Thyroid gland (tissue), 4 donors: Measurements from ENCODE around the gene CPE. TPM values are rescaled to one million over a fixed set of nuclear protein-coding genes. Genes with fewer than 3 reads are reported as not detected.

ENCODE experiments used
- DNase-seq, 2 donors: peaks; one replicate each; pipeline ENCODE4 v3.0.0-alpha.2; 2019
- H3K27ac ChIP-seq, 3 donors: fragments of 200-600 bp; sonication (generic); 1 replicate in 2 of 3; 2 replicates in 1 of 3; pipeline ENCODE4 v1.5.1; 2016 to 2019; ENCODE audit warnings: mild to moderate bottlenecking in 1 of 3, moderate library complexity in 1 of 3
- H3K27me3 ChIP-seq: fragments of 200-600 bp; sonication (generic); one replicate; pipeline ENCODE4 v1.5.1; 2019
- H3K36me3 ChIP-seq, 2 donors: fragments of 200-600 bp; sonication (generic); one replicate each; pipeline ENCODE4 v1.5.1; 2016 to 2019
- H3K4me1 ChIP-seq, 2 donors: fragments of 200-600 bp; sonication (generic); one replicate each; pipeline ENCODE4 v1.5.1; 2017 to 2019
- H3K4me3 ChIP-seq, 3 donors: fragments of 200-600 bp; sonication (generic); replicated peaks in 1 of 3; 1 replicate in 2 of 3; 2 replicates in 1 of 3; pipeline ENCODE4 v1.5.1; 2016; ENCODE audit warnings: mild to moderate bottlenecking in 1 of 3
- H3K9me3 ChIP-seq: fragments of 200-600 bp; sonication (generic); one replicate; pipeline ENCODE4 v1.5.1; 2017
- POLR2A ChIP-seq, 2 donors: fragments of 450-650 bp; IDR thresholded peaks; one replicate each; pipeline ENCODE4 v1.6.1; 2017; ENCODE audit warnings: antibody characterized with exemption in 2 of 2, mild to moderate bottlenecking in 2 of 2, moderate library complexity in 1 of 2
- WGBS, 2 donors: methylation state at CpG; one replicate each; pipeline ENCODE4 v1.1.5; 2017; 5-methylcytosine and 5-hydroxymethylcytosine counted together
- intact Hi-C: fragments of 100-400 bp; cut with DNase I; formaldehyde crosslinking; loops from one replicate; pipeline ENCODE4 v1.15.1; 2023
- total RNA-seq, 4 donors: library from RNA; depleted of rRNA; stranded (reverse); fragments of >200 nt; gene quantifications; one replicate each; pipeline ENCODE4 v1.2.3, GENCODE V29; 2016
- TF ChIP-seq, protein P1 (sequence below), 6 experiments: fragments of 200-600 bp in 3 of 6; fragments of 450-650 bp in 3 of 6; sonication (generic) in 3 of 6; IDR thresholded peaks; one replicate each; pipeline ENCODE4 v1.5.1; 2016 to 2019; ENCODE audit warnings: antibody characterized with exemption in 6 of 6, mild to moderate bottlenecking in 2 of 6, inconsistent platforms in 1 of 6, moderate library complexity in 1 of 6

The CPE gene
- total RNA-seq, 4 donors from 2014 or later = 159 to 334 (median 309) TPM

DNA sequence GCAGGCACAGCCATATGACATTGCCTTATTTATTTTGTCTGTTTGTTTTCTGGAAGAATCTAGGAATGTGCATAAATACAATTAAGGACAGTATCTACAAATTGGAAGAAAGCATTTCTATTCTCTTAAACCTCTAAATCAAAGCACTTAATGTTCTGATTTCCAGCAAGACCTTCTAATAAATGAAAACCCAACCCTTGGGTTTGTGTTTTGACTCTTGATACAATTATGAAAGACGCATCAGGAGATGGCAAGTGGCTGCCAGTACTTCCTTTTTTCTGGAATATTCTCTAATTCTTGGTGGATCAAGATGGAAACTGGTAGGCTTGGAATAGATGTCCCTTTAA is 437 bp upstream of the CPE start:
- intact Hi-C loops = no loop called here
- 27 to 38% methylated on average over 1 of the region's 1 CpG for WGBS, 2 donors
- no peaks in the 10 kb centered on the region for H3K27me3 ChIP-seq
- H3K4me1 ChIP-seq = peaks cover 7 to 8% of the 10 kb centered on the region in 2 donors
- DNase-seq = no peak
- TF ChIP-seq, protein P1, sequence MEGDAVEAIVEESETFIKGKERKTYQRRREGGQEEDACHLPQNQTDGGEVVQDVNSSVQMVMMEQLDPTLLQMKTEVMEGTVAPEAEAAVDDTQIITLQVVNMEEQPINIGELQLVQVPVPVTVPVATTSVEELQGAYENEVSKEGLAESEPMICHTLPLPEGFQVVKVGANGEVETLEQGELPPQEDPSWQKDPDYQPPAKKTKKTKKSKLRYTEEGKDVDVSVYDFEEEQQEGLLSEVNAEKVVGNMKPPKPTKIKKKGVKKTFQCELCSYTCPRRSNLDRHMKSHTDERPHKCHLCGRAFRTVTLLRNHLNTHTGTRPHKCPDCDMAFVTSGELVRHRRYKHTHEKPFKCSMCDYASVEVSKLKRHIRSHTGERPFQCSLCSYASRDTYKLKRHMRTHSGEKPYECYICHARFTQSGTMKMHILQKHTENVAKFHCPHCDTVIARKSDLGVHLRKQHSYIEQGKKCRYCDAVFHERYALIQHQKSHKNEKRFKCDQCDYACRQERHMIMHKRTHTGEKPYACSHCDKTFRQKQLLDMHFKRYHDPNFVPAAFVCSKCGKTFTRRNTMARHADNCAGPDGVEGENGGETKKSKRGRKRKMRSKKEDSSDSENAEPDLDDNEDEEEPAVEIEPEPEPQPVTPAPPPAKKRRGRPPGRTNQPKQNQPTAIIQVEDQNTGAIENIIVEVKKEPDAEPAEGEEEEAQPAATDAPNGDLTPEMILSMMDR (IDR thresholded peaks at IDR 0.05) = no peak
- no peak for TF ChIP-seq POLR2A (IDR thresholded peaks at IDR 0.05)
- H3K4me3 ChIP-seq = peak overlapping the region; percentile 5 to 68 (median 43)
- H3K27ac ChIP-seq = peak overlapping the region; percentile 56 to 84 (median 72)
- H3K9me3 ChIP-seq = no peaks in the 10 kb centered on the region
- H3K36me3 ChIP-seq = no peaks in the 10 kb centered on the region

DNA sequence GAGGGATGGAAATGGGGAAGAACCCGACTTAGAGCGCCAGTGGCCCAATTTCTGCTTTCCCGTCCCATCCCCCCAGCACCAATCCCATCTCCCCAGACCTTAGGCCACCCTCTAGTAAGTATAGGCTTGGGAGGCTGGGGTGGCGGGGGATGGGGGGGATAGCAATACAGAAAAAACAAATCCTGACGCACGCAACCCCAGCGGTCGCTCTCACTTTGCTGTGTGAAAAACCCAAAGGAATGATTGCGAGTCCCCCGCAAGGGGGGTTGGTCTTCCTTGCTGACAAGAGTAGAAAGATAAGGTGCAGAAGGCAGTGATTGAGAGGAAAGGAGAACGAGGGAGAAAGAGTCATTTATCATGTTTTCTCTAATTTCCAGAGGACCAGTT is 863 bp downstream of the CPE start:
- WGBS, 2 donors = 12 to 32% methylated on average over 11 of the region's 11 CpGs
- Histone ChIP-seq H3K36me3 (no peaks in the 10 kb centered on the region), H3K27ac (peak overlapping the region; percentile 56 to 84 (median 72)), H3K4me3 (peak overlapping the region; percentile 40 to 68 (median 43)), H3K4me1 (peaks cover 8 to 12% of the 10 kb centered on the region in 2 donors), H3K9me3 (no peaks in the 10 kb centered on the region), H3K27me3 (no peaks in the 10 kb centered on the region)
- no peak for TF ChIP-seq POLR2A (IDR thresholded peaks at IDR 0.05)
- TF ChIP-seq, protein P1 (IDR thresholded peaks at IDR 0.05) = no peak
- DNase-seq = peak; percentile 55 to 57
- intact Hi-C loops = no loop called here

GRCh38 chr4:165380805-165381204 is 2.0 kb downstream of the CPE start:
- Histone ChIP-seq H3K9me3 (no peaks in the 10 kb centered on the region), H3K27me3 (no peaks in the 10 kb centered on the region), H3K4me1 (peaks cover 8 to 12% of the 10 kb centered on the region in 2 donors), H3K36me3 (no peaks in the 10 kb centered on the region), H3K4me3 (no peak overlapping the region), H3K27ac (peak overlapping the region in 1 of 3 donors; percentile 84)
- DNase-seq = no peak
- intact Hi-C loops = no loop called here
- no peak for TF ChIP-seq POLR2A (IDR thresholded peaks at IDR 0.05)
- TF ChIP-seq, protein P1 (IDR thresholded peaks at IDR 0.05) = no peak
- WGBS, 2 donors = 79 to 89% methylated on average over 1 of the region's 1 CpG

- Histone ChIP-seq H3K4me3 (no peak overlapping the region), H3K27ac (peak overlapping the region in 1 of 3 donors; percentile 64), H3K27me3 (no peaks in the 10 kb centered on the region), H3K9me3 (no peaks in the 10 kb centered on the region), H3K4me1 (peaks cover 8 to 12% of the 10 kb centered on the region in 2 donors), H3K36me3 (no peaks in the 10 kb centered on the region)
- no peak for DNase-seq
- intact Hi-C loops = no loop called here
- TF ChIP-seq POLR2A (IDR thresholded peaks at IDR 0.05) = no peak
- TF ChIP-seq, protein P1 (IDR thresholded peaks at IDR 0.05) = no peak
- 52 to 59% methylated on average over 3 of the region's 3 CpGs for WGBS, 2 donors
These were observed 3.1 kb downstream of the CPE start for GRCh38 chr4:165381821-165382373.

- H3K9me3 ChIP-seq = no peaks in the 10 kb centered on the region
- H3K36me3 ChIP-seq = no peaks in the 10 kb centered on the region
- peak overlapping the region in 1 of 3 donors; percentile 64 for H3K27ac ChIP-seq
- peaks cover 8 to 12% of the 10 kb centered on the region in 2 donors for H3K4me1 ChIP-seq
- no peak overlapping the region for H3K4me3 ChIP-seq
- WGBS, 2 donors = 100% methylated on average over 1 of the region's 1 CpG
- intact Hi-C loops = no loop called here
- DNase-seq = no peak
- no peaks in the 10 kb centered on the region for H3K27me3 ChIP-seq
- TF ChIP-seq, protein P1 (IDR thresholded peaks at IDR 0.05) = no peak
- TF ChIP-seq POLR2A (IDR thresholded peaks at IDR 0.05) = no peak
These were observed 3.8 kb downstream of the CPE start for GRCh38 chr4:165382640-165383039.
